ENCODE results near the gene HSPG2. TPM values are rescaled to one million over a fixed set of nuclear protein-coding genes. Genes with fewer than 3 reads are reported as not detected.

The HSPG2 gene
- total RNA-seq, 1 experiment from 2014 or later, result 171 TPM

- Histone ChIP-seq H3K27me3 (ENCODE audit: control insufficient read depth, insufficient read depth, low read length) (no peaks in the 10 kb centered on the region), H3K4me1 (ENCODE audit: control insufficient read depth, insufficient read depth, low read length) (peaks cover 74% of the 10 kb centered on the region), H3K36me3 (ENCODE audit: control insufficient read depth, insufficient read depth, low read length) (no peaks in the 10 kb centered on the region), H3K27ac (ENCODE audit: low read length) (peak overlapping the region; percentile 77), H3K9me3 (ENCODE audit: control insufficient read depth, insufficient read depth, low read depth, low read length) (no peaks in the 10 kb centered on the region), H3K4me3 (ENCODE audit: low read depth in 2 of 2, low read length in 2 of 2) (no peak overlapping the region)
- TF ChIP-seq TCF7L2 (IDR thresholded peaks at IDR 0.05; ENCODE audit: low read depth, low read length), result no peak
- TF ChIP-seq, protein P1, sequence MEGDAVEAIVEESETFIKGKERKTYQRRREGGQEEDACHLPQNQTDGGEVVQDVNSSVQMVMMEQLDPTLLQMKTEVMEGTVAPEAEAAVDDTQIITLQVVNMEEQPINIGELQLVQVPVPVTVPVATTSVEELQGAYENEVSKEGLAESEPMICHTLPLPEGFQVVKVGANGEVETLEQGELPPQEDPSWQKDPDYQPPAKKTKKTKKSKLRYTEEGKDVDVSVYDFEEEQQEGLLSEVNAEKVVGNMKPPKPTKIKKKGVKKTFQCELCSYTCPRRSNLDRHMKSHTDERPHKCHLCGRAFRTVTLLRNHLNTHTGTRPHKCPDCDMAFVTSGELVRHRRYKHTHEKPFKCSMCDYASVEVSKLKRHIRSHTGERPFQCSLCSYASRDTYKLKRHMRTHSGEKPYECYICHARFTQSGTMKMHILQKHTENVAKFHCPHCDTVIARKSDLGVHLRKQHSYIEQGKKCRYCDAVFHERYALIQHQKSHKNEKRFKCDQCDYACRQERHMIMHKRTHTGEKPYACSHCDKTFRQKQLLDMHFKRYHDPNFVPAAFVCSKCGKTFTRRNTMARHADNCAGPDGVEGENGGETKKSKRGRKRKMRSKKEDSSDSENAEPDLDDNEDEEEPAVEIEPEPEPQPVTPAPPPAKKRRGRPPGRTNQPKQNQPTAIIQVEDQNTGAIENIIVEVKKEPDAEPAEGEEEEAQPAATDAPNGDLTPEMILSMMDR (IDR thresholded peaks at IDR 0.05), result no peak
- no peak for TF ChIP-seq SIN3A (IDR thresholded peaks at IDR 0.05; ENCODE audit: borderline replicate concordance, insufficient read depth, low read depth, low read length)
- no peak; the same call in 1 of the 2 replicates for TF ChIP-seq POLR2AphosphoS5 (IDR thresholded peaks at IDR 0.05; ENCODE audit: low read depth, low read length)
- TF ChIP-seq REST (IDR thresholded peaks at IDR 0.05; ENCODE audit: insufficient read depth in 1 of 2, low read depth in 2 of 2, low read length in 1 of 2), result no peak
- CTCF ChIA-PET, result no interaction called here
- DNase-seq (ENCODE audit: low read depth, low spot score) (no peak), ATAC-seq (peak; percentile 1)
- POLR2A ChIA-PET, result no interaction called here
- intact Hi-C loops (cut with micrococcal nuclease; ENCODE audit: unreplicated experiment) (no loop called here), in situ Hi-C loops (cut with HindIII; ENCODE audit: low pct_unique_long_range_greater_than_20kb, low sequenced_read_pairs) (no loop called here)
- BruUV-seq (replicated peaks), result no TSS peak
These were observed 10.1 kb downstream of the HSPG2 start for GRCh38 chr1:21926814-21927532.

- H3K4me1 ChIP-seq (ENCODE audit: control insufficient read depth, insufficient read depth, low read length), result peaks cover 74% of the 10 kb centered on the region
- ChIA-PET CTCF (no interaction called here), POLR2A (no interaction called here)
- DNase-seq (ENCODE audit: low read depth, low spot score) (no peak), ATAC-seq (no peak)
- TF ChIP-seq SIN3A (IDR thresholded peaks at IDR 0.05; ENCODE audit: borderline replicate concordance, insufficient read depth, low read depth, low read length) (no peak), TCF7L2 (IDR thresholded peaks at IDR 0.05; ENCODE audit: low read depth, low read length) (no peak), REST (IDR thresholded peaks at IDR 0.05; ENCODE audit: insufficient read depth in 1 of 2, low read depth in 2 of 2, low read length in 1 of 2) (no peak), POLR2AphosphoS5 (IDR thresholded peaks at IDR 0.05; ENCODE audit: low read depth, low read length) (no peak)
- TF ChIP-seq, protein P1 (IDR thresholded peaks at IDR 0.05), result no peak
- no peak overlapping the region for H3K4me3 ChIP-seq (ENCODE audit: low read depth in 2 of 2, low read length in 2 of 2)
- no peaks in the 10 kb centered on the region for H3K36me3 ChIP-seq (ENCODE audit: control insufficient read depth, insufficient read depth, low read length)
- H3K27me3 ChIP-seq (ENCODE audit: control insufficient read depth, insufficient read depth, low read length), result no peaks in the 10 kb centered on the region
- in situ Hi-C loops (cut with HindIII; ENCODE audit: low pct_unique_long_range_greater_than_20kb, low sequenced_read_pairs) (no loop called here), intact Hi-C loops (cut with micrococcal nuclease; ENCODE audit: unreplicated experiment) (no loop called here)
- no peaks in the 10 kb centered on the region for H3K9me3 ChIP-seq (ENCODE audit: control insufficient read depth, insufficient read depth, low read depth, low read length)
- BruUV-seq (replicated peaks), result no TSS peak
- peak overlapping the region; percentile 77 for H3K27ac ChIP-seq (ENCODE audit: low read length)
These were observed 11.0 kb downstream of the HSPG2 start for GRCh38 chr1:21926065-21926464.

All from Panc1 (cell line).